HG03103 (cell line): ENCODE data around the gene LHPP.

ENCODE experiments used
- ATAC-seq: cut with Tn5 transposase; IDR thresholded peaks from one replicate; pipeline ENCODE4 v1.9.1; 2021; ENCODE audit warnings: low read depth; ENCODE audit not compliant: unreplicated experiment

Gene LHPP

GRCh38 chr10:124650263-124650662 lies 188.6 kb downstream of the LHPP start:
- ATAC-seq: no peak

GRCh38 chr10:124650820-124651401 lies 189.3 kb downstream of the LHPP start:
- no peak for ATAC-seq

GRCh38 chr10:124651402-124651891 lies 189.8 kb downstream of the LHPP start:
- ATAC-seq: no peak

- ATAC-seq: no peak
Observed at GRCh38 chr10:124652200-124652599, 190.6 kb downstream of the LHPP start.

GRCh38 chr10:124652701-124653100 lies 191.1 kb downstream of the LHPP start:
- ATAC-seq: no peak

- ATAC-seq: no peak
Observed at GRCh38 chr10:124653311-124653710, 191.7 kb downstream of the LHPP start.

GRCh38 chr10:124653811-124654651 lies 192.4 kb downstream of the LHPP start:
- ATAC-seq: no peak

- no peak for ATAC-seq
Observed at GRCh38 chr10:124654686-124655085, 193.1 kb downstream of the LHPP start.

- no peak for ATAC-seq
Observed at GRCh38 chr10:124655191-124656112, 193.8 kb downstream of the LHPP start.

- no peak for ATAC-seq
Observed at GRCh38 chr10:124656113-124656490, 194.5 kb downstream of the LHPP start.

- no peak for ATAC-seq
Observed at GRCh38 chr10:124656541-124656940, 194.9 kb downstream of the LHPP start.

GRCh38 chr10:124657806-124658205 lies 196.2 kb downstream of the LHPP start:
- no peak for ATAC-seq

- no peak for ATAC-seq
Observed at GRCh38 chr10:124658591-124659242, 197.1 kb downstream of the LHPP start.

- ATAC-seq: no peak
Observed at GRCh38 chr10:124659380-124659779, 197.8 kb downstream of the LHPP start.

- ATAC-seq: no peak
Observed at GRCh38 chr10:124660404-124661125, 198.9 kb downstream of the LHPP start.

GRCh38 chr10:124661660-124662180 lies 200.1 kb downstream of the LHPP start:
- no peak for ATAC-seq

GRCh38 chr10:124663228-124663627 lies 201.6 kb downstream of the LHPP start:
- no peak for ATAC-seq
